AG10803 (cell line): ENCODE data around the gene AJM1.
A peak's percentile ranks its signal among the peaks of the same experiment; 100 is the strongest.
"Not testable (repeated sequence)": the region's sequence is repeated elsewhere in the genome, so short reads cannot be mapped to it uniquely, and the experiment has no call there.

Source experiments
- DNase-seq: peaks from one replicate; pipeline ENCODE4 v3.0.0; 2010; ENCODE audit warnings: low read depth
- H3K4me3 ChIP-seq: 2 replicates; pipeline ENCODE4 v1.5.1; 2011; ENCODE audit warnings: mild to moderate bottlenecking, low read length, control low read depth
- TF ChIP-seq, protein P1 (sequence below): conservative IDR thresholded peaks from 2 replicates; pipeline ENCODE4 v1.5.1; 2011; ENCODE audit warnings: mild to moderate bottlenecking, low read length, control low read depth, inconsistent platforms

The AJM1 gene

DNA sequence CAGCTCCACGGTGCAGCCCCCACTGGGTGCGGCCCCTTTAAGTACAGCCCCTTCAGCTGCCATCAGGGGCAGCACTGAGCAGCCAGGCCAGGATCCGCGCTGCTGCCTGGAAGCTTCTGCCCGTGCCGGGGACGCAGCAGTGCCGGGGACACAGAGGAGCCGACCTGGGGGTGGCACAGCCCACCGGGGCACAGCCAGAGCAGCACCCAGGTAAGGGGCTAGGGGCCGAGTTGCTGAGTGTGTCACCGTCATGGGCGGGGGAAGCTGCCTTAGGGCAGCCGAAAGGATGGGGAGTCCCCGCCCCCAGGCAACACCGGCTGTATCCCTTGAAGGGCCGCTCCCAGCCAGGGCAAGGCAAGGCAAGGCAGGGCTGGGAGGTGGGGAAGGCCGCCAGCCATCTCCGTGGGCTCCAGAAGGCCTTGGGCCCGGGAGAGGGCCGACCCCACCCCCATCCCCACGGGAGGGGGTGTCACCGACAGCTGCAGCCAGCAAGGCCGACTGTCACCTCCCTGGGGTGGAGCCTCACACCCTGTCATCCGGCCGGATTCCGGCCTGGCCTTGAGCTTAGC lies at the start of gene AJM1:
TSS of gene AJM1 (plus strand) at position 99 of the 569 bp plus-strand sequence. CDS start 1,937 bp downstream, outside the sequence.
- TF ChIP-seq, protein P1, sequence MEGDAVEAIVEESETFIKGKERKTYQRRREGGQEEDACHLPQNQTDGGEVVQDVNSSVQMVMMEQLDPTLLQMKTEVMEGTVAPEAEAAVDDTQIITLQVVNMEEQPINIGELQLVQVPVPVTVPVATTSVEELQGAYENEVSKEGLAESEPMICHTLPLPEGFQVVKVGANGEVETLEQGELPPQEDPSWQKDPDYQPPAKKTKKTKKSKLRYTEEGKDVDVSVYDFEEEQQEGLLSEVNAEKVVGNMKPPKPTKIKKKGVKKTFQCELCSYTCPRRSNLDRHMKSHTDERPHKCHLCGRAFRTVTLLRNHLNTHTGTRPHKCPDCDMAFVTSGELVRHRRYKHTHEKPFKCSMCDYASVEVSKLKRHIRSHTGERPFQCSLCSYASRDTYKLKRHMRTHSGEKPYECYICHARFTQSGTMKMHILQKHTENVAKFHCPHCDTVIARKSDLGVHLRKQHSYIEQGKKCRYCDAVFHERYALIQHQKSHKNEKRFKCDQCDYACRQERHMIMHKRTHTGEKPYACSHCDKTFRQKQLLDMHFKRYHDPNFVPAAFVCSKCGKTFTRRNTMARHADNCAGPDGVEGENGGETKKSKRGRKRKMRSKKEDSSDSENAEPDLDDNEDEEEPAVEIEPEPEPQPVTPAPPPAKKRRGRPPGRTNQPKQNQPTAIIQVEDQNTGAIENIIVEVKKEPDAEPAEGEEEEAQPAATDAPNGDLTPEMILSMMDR = peak; percentile 73
- peak; percentile 65 for DNase-seq
- H3K4me3 ChIP-seq = peak within 1 kb of the TSS; percentile 67

GRCh38 chr9:136793086-136793946 lies 49.0 kb upstream of the AJM1 start:
- TF ChIP-seq, protein P1 = no peak
- no peak for DNase-seq
- no peak overlapping the region for H3K4me3 ChIP-seq

DNA sequence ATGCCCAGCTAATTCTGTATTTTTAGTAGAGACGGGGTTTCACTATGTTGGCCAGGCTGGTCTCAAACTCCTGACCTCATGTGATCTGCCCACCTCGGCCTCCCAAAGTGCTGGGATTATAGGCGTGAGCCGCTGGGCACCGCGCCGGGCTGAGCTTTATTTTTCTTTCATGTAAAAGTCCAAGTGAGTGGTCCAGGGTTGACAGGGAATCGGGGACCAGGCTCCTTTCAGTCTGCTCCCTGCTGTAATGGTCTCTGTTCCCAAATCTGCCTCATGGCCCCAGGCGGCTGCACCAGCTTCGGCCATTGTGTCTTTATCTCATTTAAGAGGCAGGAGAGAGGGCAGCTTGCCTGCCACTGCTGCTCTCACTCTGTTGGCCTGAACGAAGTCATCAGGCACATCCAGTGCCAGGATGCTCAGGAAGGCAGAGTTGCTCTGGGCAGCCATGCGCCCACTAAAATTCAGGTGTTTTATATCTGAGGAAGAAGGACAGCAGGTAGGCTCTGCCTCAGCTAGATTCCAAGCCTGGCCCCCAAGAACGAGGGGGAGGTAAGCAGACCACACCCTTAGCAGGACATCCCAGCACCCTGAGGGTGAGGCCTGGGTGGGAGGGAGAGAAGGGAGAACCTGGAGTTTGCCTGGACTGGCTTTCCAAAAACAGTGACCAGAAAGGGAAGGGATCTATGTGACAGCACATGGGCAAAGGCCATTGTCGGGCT lies 47.8 kb upstream of the AJM1 start:
- TF ChIP-seq, protein P1 = no peak
- no peak for DNase-seq
- H3K4me3 ChIP-seq = no peak overlapping the region

GRCh38 chr9:136795000-136795348 lies 47.3 kb upstream of the AJM1 start:
- no peak for DNase-seq
- TF ChIP-seq, protein P1 = no peak
- no peak overlapping the region for H3K4me3 ChIP-seq

- no peak for DNase-seq
- no peak within 1 kb of the TSS for H3K4me3 ChIP-seq
- TF ChIP-seq, protein P1 = no peak
These were observed 46.0 kb upstream of the AJM1 start, which contains the start of gene CCDC183 for GRCh38 chr9:136796238-136796774. Gene CCDC183, plus strand, starts transcription at chr9:136796338. Its CDS starts 60 bp downstream, at chr9:136796398.

GRCh38 chr9:136796775-136797347 lies 45.4 kb upstream of the AJM1 start:
- not testable (repeated sequence) for H3K4me3 ChIP-seq, DNase-seq

- no peak overlapping the region for H3K4me3 ChIP-seq
- TF ChIP-seq, protein P1 = no peak
- DNase-seq = no peak
These were observed 43.6 kb upstream of the AJM1 start for GRCh38 chr9:136798708-136799078.
